OCI-LY7 (cell line): ENCODE results near the gene PCDHGA7.

ENCODE experiments used
- CTCF ChIP-seq: fragments of 200-600 bp; sonication (generic); conservative IDR thresholded peaks from 2 replicates; pipeline ENCODE4 v1.5.1; 2014; ENCODE audit warnings: mild to moderate bottlenecking, antibody characterized with exemption, low read length, moderate library complexity, mixed read lengths
- EZH2phosphoT487 ChIP-seq: fragments of 200-600 bp; sonication (generic); IDR thresholded peaks from 2 replicates; pipeline ENCODE4 v1.6.1; 2018; ENCODE audit warnings: low read depth, borderline replicate concordance, mild to moderate bottlenecking, mixed run types, antibody characterized with exemption, low read length, moderate library complexity, mixed read lengths

- no peak for TF ChIP-seq CTCF
- TF ChIP-seq EZH2phosphoT487: no peak
Observed at GRCh38 chr5:141399555-141400258, 17.2 kb downstream of the PCDHGA7 start.
